HEK293 (cell line): ENCODE measurements around the gene ACSS1.

Source experiments
- ATF2 ChIP-seq: fragments of 450-650 bp; formaldehyde crosslinking; IDR thresholded peaks from 2 replicates; pipeline ENCODE4 v1.5.1; 2016; ENCODE audit warnings: missing biosample characterization, missing genetic modification characterization, low read depth
- BCL11A ChIP-seq: fragments of 450-650 bp; formaldehyde crosslinking; IDR thresholded peaks from 2 replicates; pipeline ENCODE4 v1.5.1; 2016; ENCODE audit warnings: low read depth, missing biosample characterization, missing genetic modification characterization
- MZF1 ChIP-seq: fragments of 450-650 bp; formaldehyde crosslinking; IDR thresholded peaks from 2 replicates; pipeline ENCODE4 v1.5.1; 2017; ENCODE audit warnings: missing biosample characterization, missing genetic modification characterization, borderline replicate concordance
- OVOL3 ChIP-seq: fragments of 450-650 bp; formaldehyde crosslinking; IDR thresholded peaks from 2 replicates; pipeline ENCODE4 v1.5.1; 2016; ENCODE audit warnings: missing biosample characterization, missing genetic modification characterization
- PATZ1 ChIP-seq: fragments of 450-650 bp; formaldehyde crosslinking; IDR thresholded peaks from 2 replicates; pipeline ENCODE4 v1.5.1; 2016; ENCODE audit warnings: missing biosample characterization, missing genetic modification characterization
- PRDM1 ChIP-seq: fragments of 450-650 bp; formaldehyde crosslinking; IDR thresholded peaks from 2 replicates; pipeline ENCODE4; 2016; ENCODE audit warnings: missing biosample characterization, missing genetic modification characterization
- PRDM10 ChIP-seq: fragments of 450-650 bp; formaldehyde crosslinking; IDR thresholded peaks from 2 replicates; pipeline ENCODE4 v1.5.1; 2016; ENCODE audit warnings: missing biosample characterization, missing genetic modification characterization
- RBAK ChIP-seq: fragments of 450-650 bp; formaldehyde crosslinking; IDR thresholded peaks from 2 replicates; pipeline ENCODE4 v1.5.1; 2016; ENCODE audit warnings: missing biosample characterization, missing genetic modification characterization
- SP7 ChIP-seq: fragments of 450-650 bp; formaldehyde crosslinking; IDR thresholded peaks from 2 replicates; pipeline ENCODE4 v1.5.1; 2016; ENCODE audit warnings: missing biosample characterization, missing genetic modification characterization
- ZBTB10 ChIP-seq: fragments of 450-650 bp; formaldehyde crosslinking; IDR thresholded peaks from 2 replicates; pipeline ENCODE4 v1.5.1; 2016; ENCODE audit warnings: missing biosample characterization, missing genetic modification characterization
- ZBTB17 ChIP-seq: fragments of 450-650 bp; formaldehyde crosslinking; IDR thresholded peaks from 2 replicates; pipeline ENCODE4 v1.5.1; 2016; ENCODE audit warnings: missing biosample characterization, missing genetic modification characterization
- ZBTB49 ChIP-seq: fragments of 450-650 bp; formaldehyde crosslinking; IDR thresholded peaks from 2 replicates; pipeline ENCODE4 v1.5.1; 2016; ENCODE audit warnings: missing biosample characterization, missing genetic modification characterization, low read depth
- ZEB2 ChIP-seq: fragments of 450-650 bp; formaldehyde crosslinking; IDR thresholded peaks from 2 replicates; pipeline ENCODE4 v1.5.1; 2016; ENCODE audit warnings: missing biosample characterization, missing genetic modification characterization
- ZFP37 ChIP-seq: fragments of 450-650 bp; formaldehyde crosslinking; IDR thresholded peaks from 2 replicates; pipeline ENCODE4 v1.5.1; 2016; ENCODE audit warnings: missing biosample characterization, missing genetic modification characterization
- ZNF155 ChIP-seq: fragments of 450-650 bp; formaldehyde crosslinking; IDR thresholded peaks from 2 replicates; pipeline ENCODE4 v1.5.1; 2016; ENCODE audit warnings: missing biosample characterization, missing genetic modification characterization
- ZNF221 ChIP-seq: fragments of 450-650 bp; formaldehyde crosslinking; IDR thresholded peaks from 2 replicates; pipeline ENCODE4 v1.5.1; 2017; ENCODE audit warnings: missing biosample characterization, missing genetic modification characterization, borderline replicate concordance
- ZNF394 ChIP-seq: fragments of 450-650 bp; formaldehyde crosslinking; IDR thresholded peaks from 2 replicates; pipeline ENCODE4 v1.5.1; 2016; ENCODE audit warnings: missing biosample characterization, missing genetic modification characterization, mild to moderate bottlenecking, moderate library complexity, borderline replicate concordance
- ZNF426 ChIP-seq: fragments of 450-650 bp; formaldehyde crosslinking; IDR thresholded peaks from 2 replicates; pipeline ENCODE4 v1.5.1; 2017; ENCODE audit warnings: missing biosample characterization, missing genetic modification characterization, mild to moderate bottlenecking, inconsistent platforms, moderate library complexity
- ZNF433 ChIP-seq: fragments of 450-650 bp; formaldehyde crosslinking; IDR thresholded peaks from 2 replicates; pipeline ENCODE4 v1.5.1; 2016; ENCODE audit warnings: missing biosample characterization, missing genetic modification characterization, low read depth
- ZNF449 ChIP-seq: fragments of 450-650 bp; formaldehyde crosslinking; IDR thresholded peaks from 2 replicates; pipeline ENCODE4 v1.5.1; 2017; ENCODE audit warnings: missing biosample characterization, mild to moderate bottlenecking, missing genetic modification characterization, moderate library complexity
- ZNF48 ChIP-seq: fragments of 450-650 bp; formaldehyde crosslinking; IDR thresholded peaks from 2 replicates; pipeline ENCODE4 v1.5.1; 2016; ENCODE audit warnings: missing biosample characterization, missing genetic modification characterization
- ZNF521 ChIP-seq: fragments of 450-650 bp; formaldehyde crosslinking; IDR thresholded peaks from 2 replicates; pipeline ENCODE4 v1.5.1; 2017; ENCODE audit warnings: missing biosample characterization, mild to moderate bottlenecking, missing genetic modification characterization
- ZNF629 ChIP-seq: fragments of 450-650 bp; formaldehyde crosslinking; IDR thresholded peaks from 2 replicates; pipeline ENCODE4 v1.5.1; 2017; ENCODE audit warnings: missing biosample characterization, missing genetic modification characterization
- ZNF747 ChIP-seq: fragments of 450-650 bp; formaldehyde crosslinking; IDR thresholded peaks from 2 replicates; pipeline ENCODE4 v1.5.1; 2016; ENCODE audit warnings: missing biosample characterization, missing genetic modification characterization
- ZSCAN30 ChIP-seq: fragments of 450-650 bp; IDR thresholded peaks from 2 replicates; pipeline ENCODE4 v1.5.1; 2018; ENCODE audit warnings: missing biosample characterization, mild to moderate bottlenecking, missing genetic modification characterization, moderate library complexity

The ACSS1 gene

GRCh38 chr20:25076731-25077609 is 19.0 kb upstream of the ACSS1 start (continued):
- TF ChIP-seq ZNF48 (tag by site-specific recombination) = no peak
- TF ChIP-seq ZNF155 (tag by site-specific recombination) = no peak
- TF ChIP-seq ZNF433 (tag by site-specific recombination) = no peak
- no peak for TF ChIP-seq ZNF426 (tag by site-specific recombination)
- peak; percentile 54 for TF ChIP-seq PRDM10 (tag by site-specific recombination)
- TF ChIP-seq BCL11A (tag by site-specific recombination) = no peak
- TF ChIP-seq ATF2 (tag by site-specific recombination) = peak; percentile 79
- no peak for TF ChIP-seq ZNF521 (tag by site-specific recombination)
- TF ChIP-seq PATZ1 (tag by site-specific recombination) = 0 out of 2 replicates have a peak, but pooled peaks have one; percentile 17
- no peak for TF ChIP-seq ZBTB10 (tag by site-specific recombination)
- TF ChIP-seq ZNF747 = no peak
- TF ChIP-seq ZBTB17 (tag by site-specific recombination) = peak; percentile 50
- TF ChIP-seq PRDM1 = peak; percentile 37; the same call in 1 of the 2 replicates
- TF ChIP-seq RBAK = no peak
- no peak for TF ChIP-seq ZNF629 (tag by site-specific recombination)
- TF ChIP-seq ZNF394 (tag by site-specific recombination) = no peak; the same call in 1 of the 2 replicates
- TF ChIP-seq MZF1 (tag by site-specific recombination) = peak; percentile 79; the same call in 1 of the 2 replicates
- TF ChIP-seq ZEB2 (tag by site-specific recombination) = peak; percentile 22
- no peak for TF ChIP-seq ZSCAN30 (tag by site-specific recombination)
- TF ChIP-seq ZFP37 = 0 out of 2 replicates have a peak, but pooled peaks have one; percentile 22
- TF ChIP-seq ZNF449 (tag by site-specific recombination) = no peak
- no peak for TF ChIP-seq OVOL3 (tag by site-specific recombination)
- TF ChIP-seq ZBTB49 (tag by site-specific recombination) = no peak
- no peak for TF ChIP-seq ZNF221 (tag by site-specific recombination)
- peak; percentile 37; the same call in 1 of the 2 replicates for TF ChIP-seq SP7 (tag by site-specific recombination)
